ENCODE results near the gene ENKUR. TPM values are rescaled to one million over a fixed set of nuclear protein-coding genes. Genes with fewer than 3 reads are reported as not detected.
"Not testable (repeated sequence)": the region's sequence is repeated elsewhere in the genome, so short reads cannot be mapped to it uniquely, and the experiment has no call there.

The ENKUR gene
- total RNA-seq, 1 experiment from 2014 or later, result 0.17 TPM

- intact Hi-C loops (cut with micrococcal nuclease; ENCODE audit: unreplicated experiment), result no loop called here
- ChIA-PET CTCF (no interaction called here), POLR2A (ENCODE audit: low non-redundant PET) (interaction anchor here (0.6 kb wide), 1 partner anchor 355 kb away, joined by 3 read pairs; no protein-coding TSS in a partner anchor)
- no TSS peak for BruUV-seq (replicated peaks)
- TF ChIP-seq EZH2 (IDR thresholded peaks at IDR 0.05; ENCODE audit: borderline replicate concordance, low read depth, low read length, poor library complexity, severe bottlenecking), result no peak
- no peak for TF ChIP-seq CTCF (conservative IDR thresholded peaks at IDR 0.05; ENCODE audit: low read depth, low read length)
- H3K27ac ChIP-seq (ENCODE audit: low read depth, low read length, poor library complexity, severe bottlenecking), result no peak overlapping the region
- H3K27me3 ChIP-seq (replicated peaks; ENCODE audit: insufficient read depth, low read depth, low read length, poor library complexity), result no peaks in the 10 kb centered on the region
- no peaks in the 10 kb centered on the region for H3K4me1 ChIP-seq (ENCODE audit: insufficient read depth, low read length, poor library complexity, severe bottlenecking)
- H3K9me3 ChIP-seq (ENCODE audit: low read depth, low read length, poor library complexity, severe bottlenecking), result no peaks in the 10 kb centered on the region
- no peak for DNase-seq (ENCODE audit: low spot score)
- H3K4me3 ChIP-seq (ENCODE audit: low read depth, low read length, poor library complexity, severe bottlenecking), result no peak overlapping the region
- no peaks in the 10 kb centered on the region for H3K36me3 ChIP-seq (ENCODE audit: insufficient read depth, low read length, poor library complexity, severe bottlenecking)
Observed at GRCh38 chr10:24974976-24975375, 41.0 kb downstream of the ENKUR start.

- Histone ChIP-seq H3K4me3 (ENCODE audit: low read depth, low read length, poor library complexity, severe bottlenecking) (no peak overlapping the region), H3K4me1 (ENCODE audit: insufficient read depth, low read length, poor library complexity, severe bottlenecking) (no peaks in the 10 kb centered on the region), H3K9me3 (ENCODE audit: low read depth, low read length, poor library complexity, severe bottlenecking) (no peaks in the 10 kb centered on the region), H3K27ac (ENCODE audit: low read depth, low read length, poor library complexity, severe bottlenecking) (no peak overlapping the region), H3K27me3 (replicated peaks; ENCODE audit: insufficient read depth, low read depth, low read length, poor library complexity) (no peaks in the 10 kb centered on the region), H3K36me3 (ENCODE audit: insufficient read depth, low read length, poor library complexity, severe bottlenecking) (no peaks in the 10 kb centered on the region)
- intact Hi-C loops (cut with micrococcal nuclease; ENCODE audit: unreplicated experiment), result no loop called here
- BruUV-seq (replicated peaks), result no TSS peak
- DNase-seq (ENCODE audit: low spot score), result no peak
- ChIA-PET POLR2A (ENCODE audit: low non-redundant PET) (no interaction called here), CTCF (no interaction called here)
- TF ChIP-seq CTCF (conservative IDR thresholded peaks at IDR 0.05; ENCODE audit: low read depth, low read length) (no peak), EZH2 (IDR thresholded peaks at IDR 0.05; ENCODE audit: borderline replicate concordance, low read depth, low read length, poor library complexity, severe bottlenecking) (no peak)
Observed at GRCh38 chr10:24973163-24973562, 42.8 kb downstream of the ENKUR start.

- no TSS peak for BruUV-seq (replicated peaks)
- H3K9me3 ChIP-seq (ENCODE audit: low read depth, low read length, poor library complexity, severe bottlenecking), result no peaks in the 10 kb centered on the region
- H3K4me3 ChIP-seq (ENCODE audit: low read depth, low read length, poor library complexity, severe bottlenecking), result no peak overlapping the region
- intact Hi-C loops (cut with micrococcal nuclease; ENCODE audit: unreplicated experiment), result no loop called here
- H3K27me3 ChIP-seq (replicated peaks; ENCODE audit: insufficient read depth, low read depth, low read length, poor library complexity), result no peaks in the 10 kb centered on the region
- CTCF ChIA-PET, result no interaction called here
- no peaks in the 10 kb centered on the region for H3K4me1 ChIP-seq (ENCODE audit: insufficient read depth, low read length, poor library complexity, severe bottlenecking)
- TF ChIP-seq EZH2 (IDR thresholded peaks at IDR 0.05; ENCODE audit: borderline replicate concordance, low read depth, low read length, poor library complexity, severe bottlenecking), result no peak
- no peak overlapping the region for H3K27ac ChIP-seq (ENCODE audit: low read depth, low read length, poor library complexity, severe bottlenecking)
- no peaks in the 10 kb centered on the region for H3K36me3 ChIP-seq (ENCODE audit: insufficient read depth, low read length, poor library complexity, severe bottlenecking)
- no peak for DNase-seq (ENCODE audit: low spot score)
- POLR2A ChIA-PET (ENCODE audit: low non-redundant PET), result no interaction called here
Observed at GRCh38 chr10:24971374-24971773, 44.6 kb downstream of the ENKUR start.

- Histone ChIP-seq H3K27me3 (replicated peaks; ENCODE audit: insufficient read depth, low read depth, low read length, poor library complexity) (no peaks in the 10 kb centered on the region), H3K36me3 (ENCODE audit: insufficient read depth, low read length, poor library complexity, severe bottlenecking) (no peaks in the 10 kb centered on the region), H3K4me3 (ENCODE audit: low read depth, low read length, poor library complexity, severe bottlenecking) (no peak overlapping the region), H3K9me3 (ENCODE audit: low read depth, low read length, poor library complexity, severe bottlenecking) (no peaks in the 10 kb centered on the region), H3K27ac (ENCODE audit: low read depth, low read length, poor library complexity, severe bottlenecking) (no peak overlapping the region), H3K4me1 (ENCODE audit: insufficient read depth, low read length, poor library complexity, severe bottlenecking) (no peaks in the 10 kb centered on the region)
- ChIA-PET POLR2A (ENCODE audit: low non-redundant PET) (no interaction called here), CTCF (interaction anchor here (0.6 to 0.7 kb wide), 2 partner anchors 14 to 17 kb away, joined by 3 to 18 read pairs; no protein-coding TSS in a partner anchor)
- BruUV-seq (replicated peaks), result no TSS peak
- DNase-seq (ENCODE audit: low spot score), result no peak
- intact Hi-C loops (cut with micrococcal nuclease; ENCODE audit: unreplicated experiment), result no loop called here
- no peak for TF ChIP-seq EZH2 (IDR thresholded peaks at IDR 0.05; ENCODE audit: borderline replicate concordance, low read depth, low read length, poor library complexity, severe bottlenecking)
- TF ChIP-seq CTCF (conservative IDR thresholded peaks at IDR 0.05; ENCODE audit: low read depth, low read length), result no peak
Observed at GRCh38 chr10:24969841-24970281, 46.1 kb downstream of the ENKUR start.

GRCh38 chr10:24968951-24969350, 47.0 kb downstream of the ENKUR start:
- CTCF ChIA-PET; H3K27ac ChIP-seq (ENCODE audit: low read depth, low read length, poor library complexity, severe bottlenecking): not testable (repeated sequence)

More at GRCh38 chr10:24968951-24969350, 47.0 kb downstream of the ENKUR start:
- H3K4me1 ChIP-seq (ENCODE audit: insufficient read depth, low read length, poor library complexity, severe bottlenecking); H3K27me3 ChIP-seq (replicated peaks; ENCODE audit: insufficient read depth, low read depth, low read length, poor library complexity); H3K9me3 ChIP-seq (ENCODE audit: low read depth, low read length, poor library complexity, severe bottlenecking); POLR2A ChIA-PET (ENCODE audit: low non-redundant PET); BruUV-seq (replicated peaks); intact Hi-C loops (cut with micrococcal nuclease; ENCODE audit: unreplicated experiment); H3K4me3 ChIP-seq (ENCODE audit: low read depth, low read length, poor library complexity, severe bottlenecking); H3K36me3 ChIP-seq (ENCODE audit: insufficient read depth, low read length, poor library complexity, severe bottlenecking); DNase-seq (ENCODE audit: low spot score): not testable (repeated sequence)

Data from A673 (cell line).